IPS-11a (cell line): Measurements from ENCODE around the gene OR51T1.

Source experiments
- H3K4me3 ChIP-seq: one replicate; pipeline ENCODE4 v1.5.1; 2013; ENCODE audit warnings: low read depth, low read length, control low read depth

Gene OR51T1

DNA sequence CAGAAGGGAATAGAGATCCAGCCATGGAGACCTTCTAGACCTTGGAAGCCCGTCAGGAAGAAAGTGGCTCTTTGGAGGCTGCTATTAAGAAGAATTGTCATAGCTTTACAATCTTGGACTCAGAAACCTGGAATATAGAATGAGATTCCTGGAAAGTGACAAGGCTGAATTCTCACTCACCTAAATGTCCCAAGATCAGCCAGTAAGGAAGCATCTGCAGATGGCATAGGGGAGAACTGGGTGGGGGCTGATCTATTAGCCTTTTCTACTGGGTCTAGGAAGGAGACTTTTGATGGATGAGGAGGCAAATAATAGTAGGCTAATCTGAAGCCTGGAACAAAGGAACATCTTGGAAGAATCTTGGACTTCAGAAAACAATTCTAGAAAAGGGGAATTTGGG, 42.5 kb downstream of the OR51T1 start, which contains the start of gene OR51G1:
OR51G1 (minus strand) TSS at position 101 of the 400 bp plus-strand sequence; CDS start at position 101, 0 bp downstream.
- H3K4me3 ChIP-seq: no peak within 1 kb of the TSS

- H3K4me3 ChIP-seq: no peak overlapping the region
Measured at GRCh38 chr11:4926608-4927007, 44.9 kb downstream of the OR51T1 start.
